Stimulated activated CD8-positive, alpha-beta memory T cell treated with anti-CD3 and anti-CD28 coated beads, Interleukin-15, amount 100 ng/mL, for 4 hours (primary cell): ENCODE measurements around the gene FOCAD.
"Not testable (repeated sequence)": the region's sequence is repeated elsewhere in the genome, so short reads cannot be mapped to it uniquely, and the experiment has no call there.

ENCODE experiments used
- DNase-seq, 2 donors: peaks; one replicate each; pipeline ENCODE4 v3.0.0-alpha.2; 2020; ENCODE audit warnings: low read depth in 2 of 2

Gene FOCAD

DNA sequence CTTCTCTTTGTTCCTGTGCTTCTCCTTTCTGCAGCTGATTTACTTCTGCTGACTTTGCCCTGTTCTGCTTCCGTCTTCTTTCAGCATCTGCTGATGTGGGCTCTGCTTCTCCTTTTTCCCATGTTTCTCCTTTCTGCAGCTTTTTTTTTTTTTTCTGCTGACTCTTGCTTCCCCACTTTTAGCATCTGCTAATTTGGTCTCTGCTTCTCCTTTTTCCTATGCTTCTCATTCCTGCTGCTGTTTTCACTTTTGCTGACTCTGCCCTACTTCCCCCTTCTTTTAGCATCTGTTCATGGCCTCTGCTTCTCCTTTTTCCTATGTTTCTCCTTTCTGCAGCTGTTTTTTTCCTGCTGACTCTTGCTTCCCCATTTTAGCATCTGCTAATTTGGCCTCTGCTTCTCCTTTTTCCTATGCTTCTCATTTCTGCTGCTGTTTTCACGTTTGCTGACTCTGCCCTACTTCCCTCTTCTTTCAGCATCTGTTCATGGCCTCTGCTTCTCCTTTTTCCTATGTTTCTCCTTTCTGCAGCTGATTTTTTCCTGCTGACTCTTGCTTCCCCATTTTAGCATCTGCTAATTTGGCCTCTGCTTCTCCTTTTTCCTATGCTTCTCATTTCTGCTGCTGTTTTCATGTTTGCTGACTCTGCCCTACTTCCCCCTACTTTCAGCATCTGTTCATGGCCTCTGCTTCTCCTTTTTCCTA, 289.3 kb downstream of the FOCAD start:
- DNase-seq, result not testable (repeated sequence)

DNA sequence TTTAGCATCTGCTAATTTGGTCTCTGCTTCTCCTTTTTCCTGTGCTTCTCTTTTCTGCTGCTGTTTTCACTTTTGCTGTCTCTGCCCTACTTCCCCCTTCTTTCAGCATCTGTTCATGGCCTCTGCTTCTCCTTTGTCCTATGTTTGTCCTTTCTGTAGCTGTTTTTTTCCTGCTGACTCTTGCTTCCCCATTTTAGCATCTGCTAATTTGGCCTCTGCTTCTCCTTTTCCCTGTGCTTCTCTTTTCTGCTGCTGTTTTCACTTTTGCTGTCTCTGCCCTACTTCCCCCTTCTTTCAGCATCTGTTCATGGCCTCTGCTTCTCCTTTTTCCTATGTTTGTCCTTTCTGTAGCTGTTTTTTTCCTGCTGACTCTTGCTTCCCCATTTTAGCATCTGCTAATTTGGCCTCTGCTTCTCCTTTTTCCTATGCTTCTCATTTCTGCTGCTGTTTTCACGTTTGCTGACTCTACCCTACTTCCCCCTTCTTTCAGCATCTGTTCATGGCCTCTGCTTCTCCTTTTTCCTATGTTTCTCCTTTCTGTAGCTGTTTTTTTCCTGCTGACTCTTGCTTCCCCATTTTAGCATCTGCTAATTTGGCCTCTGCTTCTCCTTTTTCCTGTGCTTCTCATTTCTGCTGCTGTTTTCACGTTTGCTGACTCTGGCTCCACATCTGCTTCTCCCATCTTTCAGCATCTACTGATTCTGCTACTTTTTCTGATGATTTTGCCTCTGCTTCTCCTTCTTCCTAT, 290.3 kb downstream of the FOCAD start:
- DNase-seq, result not testable (repeated sequence)

DNA sequence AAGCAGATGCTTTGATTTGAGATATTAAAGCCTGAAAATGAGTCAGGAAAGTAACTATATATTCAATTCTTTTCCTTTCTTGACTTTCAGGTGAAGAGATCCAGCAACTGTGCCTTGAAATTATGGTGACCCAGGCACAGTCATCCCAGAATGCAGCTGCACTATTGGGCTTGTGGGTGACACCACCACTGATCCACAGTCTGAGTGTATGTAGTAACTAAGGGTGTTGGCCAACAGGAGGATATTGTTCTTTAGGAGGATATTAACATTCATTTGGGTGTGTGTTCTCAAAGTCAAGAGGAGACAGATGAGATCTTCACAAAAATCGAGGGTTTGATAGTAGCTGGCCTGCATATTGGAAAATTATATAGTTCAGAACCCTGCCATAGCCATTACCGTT, 294.2 kb downstream of the FOCAD start:
- DNase-seq, result no peak

DNA sequence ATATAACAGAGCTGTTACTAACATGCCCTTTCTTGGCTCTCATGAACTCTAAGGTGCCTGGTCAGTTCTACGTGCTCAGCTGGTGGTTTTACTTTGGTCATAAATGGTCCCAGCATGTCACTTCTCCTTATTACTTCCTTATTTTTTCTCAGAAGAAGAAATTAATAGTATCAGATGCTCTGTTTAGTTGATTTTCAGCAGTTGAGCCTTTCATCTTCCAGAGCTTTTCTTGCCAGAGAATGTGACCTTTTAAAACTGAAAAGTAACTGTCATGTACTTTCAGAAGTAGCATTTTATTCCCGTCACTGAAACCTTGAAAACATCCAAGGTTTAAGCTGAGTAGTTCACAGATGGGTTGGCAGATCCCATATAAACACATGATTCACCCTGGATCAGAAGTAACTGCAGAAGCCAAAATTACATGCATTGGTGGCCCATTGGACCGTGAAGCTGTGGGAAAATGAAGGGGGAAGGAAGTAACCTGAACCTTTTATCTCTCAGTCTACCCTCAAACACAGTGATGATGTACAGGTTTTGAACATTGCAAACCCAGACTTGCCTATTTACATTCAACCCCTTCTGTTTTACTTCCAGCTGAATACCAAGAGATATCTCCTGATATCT, 296.9 kb downstream of the FOCAD start:
- no peak for DNase-seq

DNA sequence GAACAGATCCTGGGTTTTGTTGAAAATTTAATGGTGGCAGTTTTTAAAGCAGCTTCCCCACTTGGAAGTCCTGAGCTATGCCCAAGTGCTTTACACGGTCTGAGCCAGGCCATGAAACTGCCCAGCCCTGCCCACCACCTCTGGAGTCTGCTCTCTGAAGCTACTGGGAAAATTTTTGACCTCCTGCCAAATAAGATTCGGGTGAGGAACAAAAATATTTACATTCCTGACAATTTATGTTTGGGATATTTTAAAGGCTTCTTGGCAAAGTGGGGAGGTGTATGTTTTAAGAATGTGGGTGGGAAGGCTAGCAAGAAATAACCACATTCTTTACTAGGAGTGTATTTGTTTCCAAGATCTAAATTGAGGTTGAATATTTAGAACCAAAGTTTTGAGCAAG, 297.4 kb downstream of the FOCAD start:
- no peak for DNase-seq

DNA sequence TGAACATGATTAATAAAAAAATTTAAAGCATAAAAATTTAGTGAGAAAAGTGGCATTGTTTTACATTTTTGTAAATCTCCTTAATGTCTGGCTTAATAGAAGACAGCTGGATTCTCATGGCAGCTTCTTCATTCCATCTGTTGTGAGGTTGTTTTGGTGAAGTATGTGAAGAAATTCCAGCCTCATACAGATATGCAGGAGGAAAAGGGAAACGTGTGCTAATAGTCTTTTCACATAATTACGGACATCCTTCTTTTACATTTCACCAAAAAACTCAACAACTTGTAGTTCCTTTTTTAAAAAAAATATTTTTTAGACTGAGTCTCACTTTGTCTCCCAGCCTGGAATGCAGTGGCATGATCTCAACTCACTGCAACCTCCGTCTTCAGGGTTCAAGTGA, 300.4 kb downstream of the FOCAD start:
- DNase-seq, result no peak

DNA sequence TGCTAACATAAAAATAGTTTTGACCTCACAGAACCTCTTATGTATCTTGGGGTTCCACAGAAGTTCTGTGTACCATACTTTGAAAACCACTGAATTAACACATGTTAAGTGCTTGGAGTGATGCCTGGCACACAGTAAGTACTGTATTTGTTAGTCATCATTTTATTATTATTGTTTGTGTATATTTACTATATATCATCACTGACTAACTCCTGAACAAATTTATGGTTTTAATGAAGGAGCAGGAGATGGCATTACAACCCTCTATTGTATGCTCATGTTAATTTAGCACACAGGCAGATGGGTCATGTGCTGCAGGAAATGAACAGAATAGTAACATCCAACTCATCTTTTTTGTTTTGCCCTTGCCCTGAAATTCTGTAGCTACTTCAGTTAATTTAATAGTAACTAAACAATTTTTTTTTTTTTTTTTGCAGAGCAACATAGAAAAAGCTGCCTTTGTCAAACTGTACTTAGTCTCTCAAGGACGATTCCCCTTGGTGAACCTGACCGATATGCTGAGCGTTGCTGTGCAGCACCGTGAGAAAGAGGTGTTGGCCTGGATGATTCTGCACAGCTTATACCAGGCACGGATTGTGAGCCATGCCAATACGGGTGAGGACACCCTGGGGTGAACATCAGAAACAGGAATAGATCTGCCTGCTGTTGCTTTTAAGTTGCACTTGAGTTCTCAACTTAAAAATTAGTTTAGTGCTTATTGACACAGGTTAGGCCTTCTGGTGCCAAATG, 302.0 kb downstream of the FOCAD start:
- DNase-seq, result no peak

DNA sequence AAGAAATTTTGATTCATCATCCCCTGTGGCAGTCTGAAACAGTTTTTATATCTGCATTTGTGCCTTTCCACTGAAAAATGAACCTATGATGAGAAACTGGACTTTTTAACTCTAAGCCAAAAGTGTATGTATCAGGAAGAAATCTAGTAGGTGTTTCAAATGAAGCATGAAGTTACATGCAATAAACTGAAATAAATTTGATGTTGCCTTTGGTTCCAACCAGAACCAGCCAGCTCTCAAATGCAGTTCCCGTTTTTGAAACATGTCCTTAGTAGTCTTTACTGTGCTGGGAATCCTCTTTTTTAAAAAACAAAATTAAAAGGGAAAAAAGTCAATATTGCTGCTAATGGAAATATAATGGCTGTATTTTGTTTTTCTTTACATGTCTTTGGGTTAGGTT, 303.5 kb downstream of the FOCAD start:
- no peak for DNase-seq

DNA sequence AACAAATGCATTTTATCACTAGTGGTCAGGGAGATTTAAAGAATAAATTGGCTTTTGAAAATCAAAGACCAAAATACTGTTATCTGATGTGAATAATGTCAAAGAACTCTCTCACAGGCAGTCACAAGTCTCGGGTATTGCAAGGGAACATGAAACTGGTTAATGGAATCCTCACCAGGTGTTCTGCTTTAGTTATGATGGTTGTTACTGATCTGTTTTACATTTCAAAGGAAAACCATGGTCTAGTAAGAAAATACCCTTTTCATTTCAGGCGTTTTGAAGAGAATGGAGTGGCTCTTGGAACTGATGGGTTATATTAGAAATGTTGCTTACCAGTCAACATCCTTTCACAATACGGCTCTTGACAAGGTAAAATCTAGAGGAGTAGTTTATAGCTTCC, 304.0 kb downstream of the FOCAD start:
- no peak for DNase-seq

DNA sequence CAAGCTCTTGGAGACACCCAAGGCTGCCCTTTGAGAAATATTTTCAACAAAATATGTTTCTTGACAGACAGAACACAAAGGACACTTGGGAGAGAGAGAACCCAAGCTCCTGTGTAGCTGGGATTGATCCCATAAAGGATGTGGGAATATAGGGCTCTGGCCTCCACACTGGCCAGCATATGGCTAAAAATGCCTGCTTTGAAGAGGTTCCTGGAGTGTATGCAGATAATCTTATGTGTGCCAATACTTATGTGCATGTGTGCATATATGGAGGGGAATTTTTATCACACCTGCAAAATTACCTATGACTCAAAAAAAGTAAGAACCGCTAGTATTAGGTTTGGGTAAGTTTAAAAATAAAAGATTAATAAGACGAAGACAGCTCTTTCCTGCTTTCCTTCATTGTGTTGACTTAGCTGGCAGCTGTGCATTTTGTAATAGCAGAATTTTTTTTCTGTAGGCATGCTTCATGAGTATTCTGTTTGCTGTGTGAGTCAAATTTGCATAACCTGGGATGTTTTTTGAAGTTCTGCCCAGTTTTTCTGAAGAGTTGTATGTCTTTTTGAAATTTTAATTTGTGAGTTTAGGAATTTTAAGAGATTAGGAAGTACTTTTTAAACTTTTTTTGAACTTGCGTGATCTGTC, 304.7 kb downstream of the FOCAD start:
- DNase-seq, result no peak

DNA sequence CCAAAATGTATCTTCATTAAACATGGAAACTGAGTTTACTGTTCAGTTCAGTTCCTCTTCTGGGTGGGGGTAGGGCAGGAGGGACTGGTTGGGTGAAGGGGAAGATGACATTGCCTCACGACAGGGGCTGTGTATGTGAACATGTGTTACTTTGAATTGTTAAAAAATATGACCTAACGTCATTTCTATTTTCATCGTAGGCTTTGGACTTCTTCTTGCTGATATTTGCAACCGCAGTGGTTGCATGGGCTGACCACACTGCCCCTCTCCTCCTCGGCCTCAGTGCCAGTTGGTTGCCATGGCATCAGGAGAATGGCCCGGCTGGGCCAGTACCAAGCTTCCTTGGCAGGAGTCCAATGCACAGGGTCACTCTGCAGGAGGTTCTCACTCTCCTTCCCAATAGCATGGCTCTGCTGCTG, 305.9 kb downstream of the FOCAD start:
- DNase-seq, result no peak

DNA sequence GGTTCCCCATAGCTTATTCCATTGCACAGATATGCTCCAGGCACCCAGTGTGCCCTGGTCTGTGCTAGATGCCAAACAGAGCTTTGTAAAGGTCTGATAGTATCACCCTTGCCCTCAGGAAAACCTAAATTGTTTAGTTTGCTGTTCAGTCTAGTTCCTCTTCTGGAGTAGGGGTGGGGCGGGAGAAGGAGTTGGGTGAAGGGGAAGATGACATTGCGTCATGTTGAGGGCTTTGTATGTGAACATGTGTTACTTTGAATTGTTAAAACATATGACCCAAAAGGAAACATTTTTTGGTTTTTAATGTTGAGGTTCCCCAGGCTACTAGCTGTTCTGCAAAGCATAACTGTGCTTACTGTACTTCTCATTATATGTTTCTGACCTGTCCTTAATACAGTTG, 306.8 kb downstream of the FOCAD start:
- DNase-seq, result no peak

DNA sequence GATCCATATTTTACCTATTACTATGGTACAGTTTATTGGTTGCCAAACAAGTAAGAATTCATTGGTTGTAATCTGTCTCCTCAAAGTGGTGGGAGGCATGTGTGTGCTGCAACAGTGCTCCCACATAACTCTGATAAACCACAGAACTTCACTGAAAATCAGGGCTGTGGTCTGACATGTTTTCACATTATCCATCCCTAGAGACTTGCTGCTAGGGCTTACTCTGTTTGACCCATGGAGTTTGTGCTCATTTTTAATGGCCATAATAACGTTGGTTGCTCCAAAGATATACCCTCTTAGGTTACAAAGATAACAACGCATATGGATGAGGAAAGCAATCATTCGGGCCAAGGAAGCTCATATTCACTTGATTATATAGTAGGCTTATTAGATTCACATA, 310.4 kb downstream of the FOCAD start:
- DNase-seq, result no peak

DNA sequence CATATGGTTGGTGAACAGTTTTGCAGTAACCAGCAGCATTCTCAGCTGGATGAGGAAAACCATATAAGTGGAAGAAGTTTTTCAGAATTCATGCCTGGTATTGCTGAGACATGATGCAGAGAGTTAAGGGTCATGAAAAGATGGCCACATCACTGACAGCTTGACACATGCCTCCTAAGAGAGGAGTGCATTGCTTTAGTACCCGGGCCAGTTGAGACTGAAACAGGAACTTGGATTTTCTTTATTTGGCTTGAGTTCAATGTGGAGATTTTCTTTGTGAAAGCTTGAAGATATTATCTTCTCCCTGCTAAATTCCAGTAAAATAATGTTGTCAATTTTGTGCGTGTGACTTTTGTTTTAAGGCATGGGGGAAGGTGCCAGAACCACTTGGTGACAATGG, 311.6 kb downstream of the FOCAD start:
- DNase-seq, result no peak

DNA sequence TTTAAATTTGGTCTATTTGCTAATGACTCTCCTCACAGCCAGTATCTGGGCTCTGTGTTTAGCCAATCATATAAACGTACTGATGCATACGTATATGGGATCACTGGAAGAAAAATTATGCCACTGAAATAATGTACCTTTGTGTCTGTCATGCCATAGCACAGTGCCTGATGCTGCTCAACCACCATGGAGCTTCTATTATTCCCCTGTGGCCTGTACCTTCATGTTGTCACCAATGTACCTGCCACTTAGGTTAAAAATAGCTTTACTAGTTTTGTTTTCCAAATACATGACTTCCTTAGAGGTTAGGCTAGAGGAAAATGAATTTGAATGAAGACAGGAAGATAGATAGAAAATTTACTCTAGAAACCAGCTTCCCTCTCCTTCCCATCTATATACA, 312.8 kb downstream of the FOCAD start:
- DNase-seq, result no peak

DNA sequence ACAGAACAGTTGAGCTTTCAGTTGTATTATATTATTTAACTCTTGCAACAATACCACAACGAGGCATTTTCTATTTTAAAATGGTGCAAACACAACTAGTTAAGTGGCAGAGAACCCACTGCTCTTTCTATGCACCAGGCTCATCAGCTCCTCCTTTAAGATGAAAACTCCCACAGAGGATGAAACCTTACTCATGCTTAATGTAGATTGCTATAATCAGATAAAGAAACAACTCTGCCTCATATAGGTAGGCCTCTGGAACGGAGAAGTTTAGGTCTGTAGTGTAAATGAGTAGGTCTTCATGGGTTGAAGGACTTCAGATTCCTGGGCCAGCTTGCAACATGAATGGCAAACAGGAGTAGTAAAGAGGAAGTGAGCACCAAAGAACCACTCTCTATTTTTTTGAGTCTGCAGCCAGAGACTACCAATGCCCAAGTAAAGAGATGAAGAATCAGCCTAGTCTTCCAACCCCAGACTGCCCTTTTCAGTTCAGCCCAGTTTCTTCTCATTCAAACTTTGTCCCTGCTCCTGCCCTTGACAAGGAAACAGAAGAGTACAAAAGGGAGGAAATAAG, 313.5 kb downstream of the FOCAD start:
- DNase-seq, result no peak

DNA sequence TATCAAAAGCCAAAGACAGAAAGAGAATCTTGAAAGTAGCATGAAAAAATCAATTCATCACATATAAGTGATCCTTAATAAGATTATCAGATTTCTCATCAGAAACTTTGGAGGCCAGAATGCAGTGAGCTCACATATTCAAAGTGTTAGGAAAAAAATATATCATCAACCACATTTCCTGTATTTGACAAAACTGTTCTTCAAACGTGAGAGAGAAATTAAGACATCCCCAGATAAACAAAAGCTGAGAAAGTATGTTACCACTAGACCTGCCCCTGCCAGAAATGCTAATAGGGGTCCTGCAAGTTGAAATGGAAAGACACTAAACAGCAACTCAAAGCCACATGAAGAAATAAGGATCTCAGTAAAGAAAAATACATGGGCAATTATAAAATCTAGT, 317.5 kb downstream of the FOCAD start:
- DNase-seq, result no peak

DNA sequence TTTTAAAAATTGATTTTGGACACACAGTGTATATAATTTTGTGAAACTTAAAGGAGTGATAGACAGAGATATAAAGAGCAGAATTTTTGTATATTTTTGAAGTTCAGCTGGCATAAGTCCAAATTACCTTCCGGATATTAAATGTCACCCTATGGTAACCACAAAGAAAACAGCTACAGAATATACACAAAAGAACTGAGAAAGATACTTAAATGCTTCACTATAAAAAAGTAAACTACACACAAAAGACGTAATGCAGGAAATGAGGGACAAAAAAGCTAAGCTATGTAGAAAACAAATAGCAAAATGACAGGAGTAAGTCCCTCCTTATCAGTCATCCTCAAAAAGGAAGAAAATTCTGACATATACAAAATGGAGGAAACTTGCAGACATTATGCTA, 318.0 kb downstream of the FOCAD start:
- no peak for DNase-seq

DNA sequence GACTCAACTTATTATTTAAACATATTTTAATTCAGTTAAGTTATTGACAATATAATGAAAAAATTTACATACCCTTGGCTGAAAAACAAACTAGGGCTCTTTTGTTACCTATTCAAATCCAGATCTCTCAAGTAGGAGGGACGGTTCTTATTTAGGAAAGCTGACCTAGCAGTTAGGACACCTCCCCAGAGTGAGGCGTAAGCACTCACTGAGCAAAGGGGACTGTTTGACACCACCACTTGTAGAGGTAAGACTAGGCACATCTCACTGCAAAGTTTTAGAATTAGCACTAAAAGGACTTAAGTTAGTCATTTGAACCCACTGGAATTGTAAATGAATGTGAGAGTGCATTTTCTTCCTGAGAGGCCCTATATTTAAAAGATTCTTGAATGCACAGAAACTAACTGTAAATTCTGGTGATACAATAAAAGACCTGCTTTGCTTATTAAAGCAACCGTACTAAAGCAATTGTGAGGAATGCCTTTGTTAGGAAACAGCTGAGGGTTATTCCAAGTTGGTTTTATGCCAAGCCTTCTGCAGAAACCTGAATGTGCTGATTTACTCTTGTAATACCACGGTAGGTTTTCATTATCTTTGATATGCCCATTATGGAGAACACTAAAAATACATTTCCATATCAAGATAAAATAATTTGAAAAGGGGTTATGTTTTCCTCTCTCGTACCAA, 331.2 kb downstream of the FOCAD start:
- no peak for DNase-seq

DNA sequence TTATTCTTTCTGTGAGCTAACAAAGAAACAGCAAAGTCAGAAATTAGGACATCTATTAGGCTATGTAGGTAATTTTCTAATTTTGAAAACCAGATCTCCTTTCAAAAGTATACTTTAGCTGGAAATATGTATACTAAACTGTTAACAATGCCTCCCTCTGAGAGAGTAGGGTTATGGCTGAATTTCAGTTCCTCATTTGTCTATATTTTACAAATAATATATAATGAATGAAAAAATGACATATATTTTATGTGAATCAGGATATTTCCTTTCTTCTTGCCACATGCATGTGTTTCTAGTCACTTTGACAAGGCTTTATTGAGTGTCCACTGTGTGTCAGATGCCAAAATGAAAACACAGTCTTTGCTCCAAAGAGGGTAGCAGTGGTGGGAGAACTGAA, 331.9 kb downstream of the FOCAD start:
- DNase-seq, result no peak
